ENCODE data around the gene PRM2. TPM values are rescaled to one million over a fixed set of nuclear protein-coding genes. Genes with fewer than 3 reads are reported as not detected.

The PRM2 gene
- total RNA-seq, 1 experiment from 2014 or later, result not detected

DNA sequence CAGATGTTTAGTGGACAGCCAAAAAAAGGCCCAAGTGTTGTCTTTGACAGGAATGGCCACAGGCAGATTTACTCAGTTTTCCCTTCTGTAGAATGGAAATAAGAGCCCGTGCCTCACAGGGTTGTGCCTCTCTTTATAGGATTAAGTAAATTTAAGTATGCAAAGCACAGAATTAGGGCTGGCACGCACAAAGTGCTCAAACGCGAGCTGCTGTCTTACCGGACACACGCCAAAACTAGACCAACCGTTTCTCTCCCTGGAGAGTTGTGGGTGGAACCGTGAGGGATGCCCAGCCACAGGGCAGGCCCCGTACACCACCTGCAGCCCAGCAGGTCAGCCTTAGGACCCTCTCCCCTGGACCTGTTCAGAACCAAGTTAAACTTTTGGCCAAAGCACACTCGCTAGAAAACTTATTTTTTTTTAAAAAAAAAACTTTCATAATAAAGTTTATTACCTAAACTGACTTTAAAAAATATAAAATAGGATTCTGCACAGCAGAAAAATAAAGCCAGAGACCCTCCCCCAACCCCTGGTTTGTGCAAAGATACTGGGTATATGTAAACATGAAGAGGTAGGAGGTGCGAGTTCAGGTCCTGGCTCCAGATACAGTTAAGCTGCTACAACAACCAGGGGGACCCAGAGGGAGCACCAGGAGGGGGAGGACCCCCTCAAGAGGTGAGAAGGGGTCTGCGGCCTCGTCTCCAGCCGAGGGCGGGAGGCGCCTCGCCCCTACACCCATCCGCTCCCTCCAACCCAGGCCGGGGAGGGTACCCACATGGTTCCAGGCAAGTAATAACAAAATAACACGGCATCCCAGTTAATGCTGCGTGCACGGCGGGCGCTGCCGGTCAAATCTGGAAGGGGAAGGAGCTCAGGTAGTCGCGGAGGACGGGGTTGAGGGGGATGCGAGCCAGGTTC lies 22.0 kb downstream of the PRM2 start:
- Histone ChIP-seq H3K4me1 (peaks cover 6% of the 10 kb centered on the region; the same call in 1 of the 2 replicates), H3K27ac (no peak overlapping the region), H3K36me3 (no peaks in the 10 kb centered on the region), H3K27me3 (no peaks in the 10 kb centered on the region), H3K9me3 (replicated peaks) (no peaks in the 10 kb centered on the region), H3K4me3 (no peak overlapping the region)
- DNase-seq, result no peak

DNA sequence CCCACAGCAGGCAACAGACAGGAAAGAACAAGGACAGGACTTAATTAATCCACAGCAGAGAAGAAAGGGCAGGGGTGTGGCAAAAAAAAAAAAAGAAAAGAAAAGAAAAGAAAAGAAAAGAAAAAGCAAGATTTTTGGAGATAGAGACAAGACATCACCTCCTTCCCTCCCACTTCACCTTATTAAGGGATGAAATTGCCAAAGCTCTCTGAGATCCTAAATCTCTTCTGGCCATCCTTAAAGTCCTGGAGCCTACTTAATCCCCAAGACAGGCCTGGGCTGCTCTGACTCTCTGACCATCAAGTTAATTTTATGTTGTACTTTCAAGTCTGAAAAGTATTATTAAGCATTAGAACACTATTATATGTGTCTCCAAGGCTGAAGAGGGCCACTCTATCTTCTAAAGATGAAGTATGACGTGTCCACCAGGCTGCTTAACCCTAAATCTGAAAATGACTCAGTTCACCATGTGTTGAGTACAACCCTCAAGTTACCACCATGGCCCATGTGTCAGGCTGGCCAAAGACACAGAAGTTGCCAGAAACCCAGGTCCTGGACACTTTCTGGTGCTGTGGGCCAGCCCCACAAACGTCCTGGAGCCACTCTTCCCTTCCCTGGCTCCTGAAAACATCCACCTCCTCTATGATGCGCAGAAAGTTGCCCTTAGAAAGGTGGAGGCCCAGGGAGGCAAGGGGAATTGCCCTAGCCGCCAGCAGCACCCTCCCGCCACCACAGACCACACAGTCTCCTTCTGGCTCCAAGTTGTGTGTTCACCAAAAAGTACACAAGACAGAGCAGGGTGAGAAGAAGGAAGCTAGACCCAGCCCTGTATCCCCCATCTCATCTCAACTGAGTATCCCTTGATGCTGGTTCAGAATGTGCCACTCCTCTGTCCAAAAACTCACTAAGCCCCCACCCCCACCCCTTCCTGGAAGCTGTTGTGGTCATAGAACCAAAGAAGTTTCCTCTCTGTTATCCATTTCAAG lies 23.0 kb downstream of the PRM2 start:
- H3K27ac ChIP-seq, result no peak overlapping the region
- no peaks in the 10 kb centered on the region for H3K36me3 ChIP-seq
- DNase-seq, result no peak
- H3K27me3 ChIP-seq, result no peaks in the 10 kb centered on the region
- no peaks in the 10 kb centered on the region for H3K9me3 ChIP-seq (replicated peaks)
- no peak overlapping the region for H3K4me3 ChIP-seq
- H3K4me1 ChIP-seq, result peaks cover 3% of the 10 kb centered on the region; the same call in 1 of the 2 replicates

DNA sequence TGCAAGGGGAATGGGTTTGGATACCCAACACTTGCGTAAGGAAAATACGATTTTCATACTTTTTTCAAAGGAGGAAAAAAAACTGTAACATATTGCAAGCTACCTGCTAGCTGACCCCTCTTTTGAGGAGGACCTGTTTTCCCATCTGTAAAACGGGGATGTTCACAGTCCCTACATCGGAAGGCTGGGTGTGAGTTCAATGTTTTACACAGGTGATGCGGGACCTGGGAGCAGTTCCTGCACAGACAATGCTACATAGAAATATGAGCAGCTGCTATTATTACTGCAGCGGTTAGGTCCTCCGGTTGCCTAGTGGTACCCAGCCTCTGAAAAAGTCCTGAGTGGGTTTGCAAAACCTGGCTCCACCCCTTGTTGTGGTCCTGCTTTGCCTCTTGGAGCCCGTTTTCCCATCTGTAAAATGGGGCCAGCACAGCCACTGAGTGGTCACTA lies 23.8 kb downstream of the PRM2 start:
- H3K9me3 ChIP-seq (replicated peaks), result no peaks in the 10 kb centered on the region
- no peaks in the 10 kb centered on the region for H3K36me3 ChIP-seq
- DNase-seq, result no peak
- H3K27ac ChIP-seq, result no peak overlapping the region
- no peak overlapping the region for H3K4me3 ChIP-seq
- no peaks in the 10 kb centered on the region for H3K27me3 ChIP-seq
- peaks cover 2% of the 10 kb centered on the region; the same call in 1 of the 2 replicates for H3K4me1 ChIP-seq

GRCh38 chr16:11251525-11252481 lies 24.5 kb downstream of the PRM2 start:
- no peaks in the 10 kb centered on the region for H3K4me1 ChIP-seq
- no peak overlapping the region for H3K27ac ChIP-seq
- H3K36me3 ChIP-seq, result no peaks in the 10 kb centered on the region
- no peaks in the 10 kb centered on the region for H3K9me3 ChIP-seq (replicated peaks)
- no peak for DNase-seq
- no peak overlapping the region for H3K4me3 ChIP-seq
- no peaks in the 10 kb centered on the region for H3K27me3 ChIP-seq

- no peak overlapping the region for H3K27ac ChIP-seq
- no peaks in the 10 kb centered on the region for H3K4me1 ChIP-seq
- no peaks in the 10 kb centered on the region for H3K36me3 ChIP-seq
- H3K9me3 ChIP-seq (replicated peaks), result no peaks in the 10 kb centered on the region
- no peaks in the 10 kb centered on the region for H3K27me3 ChIP-seq
- no peak overlapping the region for H3K4me3 ChIP-seq
- no peak for DNase-seq
Measured at GRCh38 chr16:11250786-11251524, 25.3 kb downstream of the PRM2 start.

GRCh38 chr16:11250091-11250785 lies 26.0 kb downstream of the PRM2 start:
- H3K36me3 ChIP-seq, result no peaks in the 10 kb centered on the region
- no peak overlapping the region for H3K27ac ChIP-seq
- no peak for DNase-seq
- no peaks in the 10 kb centered on the region for H3K9me3 ChIP-seq (replicated peaks)
- no peak overlapping the region for H3K4me3 ChIP-seq
- no peaks in the 10 kb centered on the region for H3K27me3 ChIP-seq
- no peaks in the 10 kb centered on the region for H3K4me1 ChIP-seq

DNA sequence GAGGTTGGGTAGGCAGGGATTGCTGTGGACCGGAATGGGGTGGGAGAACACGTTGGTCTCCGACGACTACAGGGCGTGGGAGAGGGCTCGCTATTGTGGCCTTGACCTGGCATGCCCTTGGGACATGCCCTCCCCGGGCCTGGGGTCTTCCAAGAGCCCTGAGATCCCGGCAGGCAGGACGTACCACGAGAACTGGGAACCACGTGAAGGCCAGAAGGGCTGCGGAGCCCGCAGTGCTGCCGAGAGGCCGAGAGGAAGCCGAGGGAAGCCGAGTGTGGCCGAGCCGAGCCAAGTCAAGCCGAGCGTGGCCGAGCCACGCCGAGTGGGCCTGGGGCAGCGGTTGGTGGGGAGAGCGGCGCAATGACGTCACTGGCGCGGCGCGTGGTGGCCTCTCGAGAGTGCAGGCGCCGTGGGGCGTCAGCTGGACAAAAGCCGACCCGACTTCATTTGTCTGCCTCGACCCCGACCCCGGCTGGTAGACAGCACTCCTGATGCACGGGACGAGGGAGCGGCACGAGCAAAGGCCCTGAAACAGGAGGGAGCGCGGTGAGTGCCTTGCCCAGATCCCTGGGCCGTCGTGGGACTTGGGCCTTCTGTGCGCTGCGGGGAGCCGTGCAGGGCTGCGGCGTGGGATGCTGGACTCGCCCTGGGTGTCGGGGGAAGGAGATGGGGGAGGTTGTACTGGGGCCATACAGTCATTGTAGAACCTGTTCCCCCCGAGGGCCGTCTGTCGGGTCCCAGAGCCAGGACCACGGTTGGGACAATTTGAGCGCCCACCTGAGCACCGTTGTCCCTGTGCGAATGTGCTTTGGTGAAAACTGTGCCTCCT lies 26.8 kb downstream of the PRM2 start:
- Histone ChIP-seq H3K4me1 (no peaks in the 10 kb centered on the region), H3K9me3 (replicated peaks) (no peaks in the 10 kb centered on the region), H3K27me3 (no peaks in the 10 kb centered on the region), H3K27ac (no peak overlapping the region), H3K4me3 (no peak overlapping the region), H3K36me3 (no peaks in the 10 kb centered on the region)
- no peak for DNase-seq

GRCh38 chr16:11248133-11248532 lies 28.1 kb downstream of the PRM2 start:
- DNase-seq, result no peak
- no peak overlapping the region for H3K27ac ChIP-seq
- no peaks in the 10 kb centered on the region for H3K4me1 ChIP-seq
- no peak overlapping the region for H3K4me3 ChIP-seq
- no peaks in the 10 kb centered on the region for H3K27me3 ChIP-seq
- H3K9me3 ChIP-seq (replicated peaks), result no peaks in the 10 kb centered on the region
- no peaks in the 10 kb centered on the region for H3K36me3 ChIP-seq

DNA sequence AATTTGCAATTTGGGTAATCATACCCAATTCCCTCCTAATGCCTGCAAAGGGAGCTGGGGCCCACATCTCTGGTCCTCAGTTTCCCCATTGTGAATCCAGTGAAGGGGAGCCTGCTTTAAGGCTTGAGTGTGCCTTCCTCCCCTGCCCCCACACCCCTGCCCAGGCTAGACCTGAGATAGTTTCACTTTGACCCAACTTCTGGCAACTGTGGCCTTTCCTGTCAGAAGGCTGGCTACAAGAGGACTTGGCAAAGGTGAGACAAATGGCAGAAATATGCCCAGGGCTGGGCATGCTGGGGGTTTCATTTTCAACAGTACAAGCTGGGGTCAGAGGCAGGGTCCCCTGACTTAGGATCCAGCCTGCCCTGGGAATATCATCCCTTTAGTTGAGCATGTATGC lies 30.3 kb downstream of the PRM2 start:
- Histone ChIP-seq H3K4me1 (no peaks in the 10 kb centered on the region; the same call in 1 of the 2 replicates), H3K27ac (no peak overlapping the region), H3K36me3 (no peaks in the 10 kb centered on the region), H3K4me3 (no peak overlapping the region), H3K9me3 (replicated peaks) (no peaks in the 10 kb centered on the region), H3K27me3 (no peaks in the 10 kb centered on the region)
- no peak for DNase-seq

DNA sequence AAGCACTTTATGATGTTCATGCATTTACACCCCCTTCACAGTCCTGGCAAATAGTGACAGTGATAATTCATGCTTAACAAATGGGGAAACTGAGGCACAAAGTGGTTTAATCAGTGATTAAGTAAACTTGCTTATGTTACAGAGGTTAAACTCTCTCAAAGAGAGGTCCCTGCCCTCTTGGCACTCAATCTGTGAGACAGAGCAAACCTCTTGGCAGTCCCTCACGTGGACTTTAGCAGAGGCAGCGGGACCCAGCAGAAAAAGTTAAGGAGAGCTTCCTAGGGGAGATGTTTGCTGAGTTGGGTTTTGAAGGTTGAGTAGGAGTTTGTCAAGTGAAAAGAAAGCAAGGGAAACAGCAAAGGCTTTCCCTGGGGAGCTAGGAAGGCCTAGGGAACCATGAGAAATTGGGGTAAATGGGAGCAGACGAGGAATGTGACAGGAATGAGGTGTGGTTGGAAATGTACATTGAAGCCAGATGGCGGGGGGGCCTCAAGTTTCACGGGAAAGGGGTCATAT lies 31.0 kb downstream of the PRM2 start:
- no peaks in the 10 kb centered on the region for H3K36me3 ChIP-seq
- DNase-seq, result no peak
- no peak overlapping the region for H3K27ac ChIP-seq
- no peaks in the 10 kb centered on the region for H3K9me3 ChIP-seq (replicated peaks)
- H3K4me1 ChIP-seq, result no peaks in the 10 kb centered on the region; the same call in 1 of the 2 replicates
- H3K4me3 ChIP-seq, result no peak overlapping the region
- H3K27me3 ChIP-seq, result no peaks in the 10 kb centered on the region

GRCh38 chr16:11242658-11243057 lies 33.6 kb downstream of the PRM2 start:
- no peaks in the 10 kb centered on the region for H3K27me3 ChIP-seq
- H3K4me3 ChIP-seq, result no peak overlapping the region
- no peaks in the 10 kb centered on the region for H3K9me3 ChIP-seq (replicated peaks)
- H3K36me3 ChIP-seq, result no peaks in the 10 kb centered on the region
- no peaks in the 10 kb centered on the region; the same call in 1 of the 2 replicates for H3K4me1 ChIP-seq
- DNase-seq, result no peak
- H3K27ac ChIP-seq, result no peak overlapping the region

GRCh38 chr16:11241480-11242204 lies 34.6 kb downstream of the PRM2 start:
- H3K4me3 ChIP-seq, result no peak overlapping the region
- H3K4me1 ChIP-seq, result no peaks in the 10 kb centered on the region; the same call in 1 of the 2 replicates
- no peak overlapping the region for H3K27ac ChIP-seq
- H3K9me3 ChIP-seq (replicated peaks), result no peaks in the 10 kb centered on the region
- no peak for DNase-seq
- no peaks in the 10 kb centered on the region for H3K36me3 ChIP-seq
- H3K27me3 ChIP-seq, result no peaks in the 10 kb centered on the region

All from SJCRH30 (cell line).